Lung (tissue), 12 donors: ENCODE results near the gene DENND1A. TPM values are rescaled to one million over a fixed set of nuclear protein-coding genes. Genes with fewer than 3 reads are reported as not detected.

Experiments used
- ATAC-seq: fragments of 200-7000 bp; cut with Tn5 transposase; one replicate; pipeline ENCODE4 v1.9.1; 2020; ENCODE audit warnings: moderate number of reproducible peaks; ENCODE audit not compliant: insufficient read depth, low FRiP score
- DNase-seq, 3 donors: peaks; one replicate each; pipeline ENCODE4 v3.0.0-alpha.2; 2013 to 2017
- H3K27ac ChIP-seq, 2 donors: one replicate each; pipeline ENCODE4 v1.5.1; 2013; ENCODE audit warnings: mild to moderate bottlenecking in 2 of 2, moderate library complexity in 2 of 2, control low read depth in 1 of 2, inconsistent platforms in 1 of 2, low read depth in 1 of 2, low read length in 1 of 2
- H3K27me3 ChIP-seq, 3 donors: one replicate each; pipeline ENCODE4 v1.5.1; 2013; ENCODE audit warnings: low read length in 2 of 3; ENCODE audit not compliant: control insufficient read depth in 3 of 3, insufficient read depth in 3 of 3
- H3K36me3 ChIP-seq, 4 donors: one replicate each; pipeline ENCODE4 v1.5.1; 2013; ENCODE audit warnings: low read length in 4 of 4, mild to moderate bottlenecking in 1 of 4, moderate library complexity in 1 of 4; ENCODE audit not compliant: control insufficient read depth in 4 of 4, insufficient read depth in 4 of 4
- H3K4me1 ChIP-seq, 5 donors: one replicate each; pipeline ENCODE4 v1.5.1; 2013; ENCODE audit warnings: low read length in 5 of 5, mild to moderate bottlenecking in 2 of 5, moderate library complexity in 1 of 5; ENCODE audit not compliant: control insufficient read depth in 5 of 5, insufficient read depth in 5 of 5
- H3K4me3 ChIP-seq: one replicate; pipeline ENCODE4 v1.5.1; 2013; ENCODE audit warnings: mild to moderate bottlenecking, control low read depth, moderate library complexity
- H3K9ac ChIP-seq, 2 donors: one replicate each; pipeline ENCODE4 v1.5.1; 2013; ENCODE audit warnings: low read length in 2 of 2, control low read depth in 1 of 2; ENCODE audit not compliant: insufficient read depth in 1 of 2
- H3K9me3 ChIP-seq, 4 donors: one replicate each; pipeline ENCODE4 v1.5.1; 2013; ENCODE audit warnings: low read length in 3 of 4, mild to moderate bottlenecking in 1 of 4, moderate library complexity in 1 of 4; ENCODE audit not compliant: control insufficient read depth in 4 of 4, insufficient read depth in 3 of 4
- CTCF ChIP-seq: IDR thresholded peaks from 2 replicates; pipeline ENCODE4 v1.5.1; 2012; ENCODE audit warnings: mild to moderate bottlenecking; ENCODE audit errors: control extremely low read depth, extremely low read depth
- WGBS, 2 donors: extraction: QIAGEN DNeasy Blood & Tissue Kit; methylation state at CpG; one replicate each; pipeline ENCODE4 v1.1.7; 2013; 5-methylcytosine and 5-hydroxymethylcytosine counted together
- polyA plus RNA-seq, 2 donors: library from polyadenylated mRNA; stranded (reverse); fragments of 200-250 nt; gene quantifications; one replicate each; pipeline ENCODE4 v1.2.1, GENCODE V29; 2013
- total RNA-seq, 2 donors: library from RNA; depleted of rRNA in 1 of 2; stranded (reverse); fragments of >200 nt in 1 of 2; gene quantifications; one replicate each; pipeline ENCODE4 v1.2.1, GENCODE V29; 2014 to 2021
- donor health status: control.
- donor health status: control.
- donor health status: Bipolar disorder and iron deficiency.
- donor health status: healthy.
- donor health status: DM: yes; HTN: yes; CAD: no.

The DENND1A gene
- total and polyA plus RNA-seq, 4 donors: 5.7 to 29.8 (median 14.5) TPM

- no peak for TF ChIP-seq CTCF
- Histone ChIP-seq H3K9ac (no peak overlapping the region), H3K4me1 (no peaks in the 10 kb centered on the region), H3K27ac (no peak overlapping the region), H3K4me3 (no peak overlapping the region), H3K27me3 (peaks cover 0 to 10% (median 0%) of the 10 kb centered on the region in 3 donors), H3K9me3 (no peaks in the 10 kb centered on the region), H3K36me3 (no peaks in the 10 kb centered on the region)
- WGBS, 2 donors: 59 to 81% methylated on average over 3 of the region's 3 CpGs
- ATAC-seq (no peak), DNase-seq (no peak)
Observed at GRCh38 chr9:123604861-123605260, 325.1 kb downstream of the DENND1A start.

- no peak for TF ChIP-seq CTCF
- H3K27ac ChIP-seq: no peak overlapping the region
- ATAC-seq (no peak), DNase-seq (no peak)
- no peaks in the 10 kb centered on the region for H3K4me1 ChIP-seq
- H3K27me3 ChIP-seq: peaks cover 0 to 7% (median 0%) of the 10 kb centered on the region in 3 donors
- no peaks in the 10 kb centered on the region for H3K36me3 ChIP-seq
- H3K9me3 ChIP-seq: no peaks in the 10 kb centered on the region
- no peak overlapping the region for H3K9ac ChIP-seq
- 50 to 98% methylated on average over 2 of the region's 2 CpGs for WGBS, 2 donors
- no peak overlapping the region for H3K4me3 ChIP-seq
Observed at GRCh38 chr9:123601828-123602227, 328.1 kb downstream of the DENND1A start.

GRCh38 chr9:123599781-123600180 is 330.1 kb downstream of the DENND1A start:
- H3K4me1 ChIP-seq: peaks cover 0 to 2% (median 0%) of the 10 kb centered on the region in 5 donors
- H3K36me3 ChIP-seq: peaks cover 0 to 1% (median 0%) of the 10 kb centered on the region in 4 donors
- no peak overlapping the region for H3K4me3 ChIP-seq
- no peak overlapping the region for H3K27ac ChIP-seq
- no peaks in the 10 kb centered on the region for H3K9me3 ChIP-seq
- H3K27me3 ChIP-seq: peaks cover 0 to 4% (median 0%) of the 10 kb centered on the region in 3 donors
- DNase-seq (no peak), ATAC-seq (no peak)
- no peak for TF ChIP-seq CTCF
- WGBS, 2 donors: 96 to 97% methylated on average over 7 of the region's 7 CpGs
- H3K9ac ChIP-seq: no peak overlapping the region
